T47D (cell line): ENCODE results near the gene ALK.

Experiments
- DNase-seq, 2 experiments: peaks; one replicate each; pipeline versions ENCODE4 v3.0.0 to v3.0.0-alpha.2; 2011 to 2012; ENCODE audit warnings: low read depth in 1 of 2, low spot score in 1 of 2
- JUND ChIP-seq: IDR thresholded peaks from 2 replicates; pipeline ENCODE4 v1.6.1; 2012; ENCODE audit warnings: low read depth
- in situ Hi-C: cut with HindIII; loops from 2 replicates; pipeline ENCODE4 v1.10.0; 2016; ENCODE audit warnings: low sequenced_read_pairs, low pct_unique_long_range_greater_than_20kb

The ALK gene

GRCh38 chr2:29531626-29532025, 389.8 kb downstream of the ALK start:
- no peak for TF ChIP-seq JUND
- DNase-seq, result no peak
- in situ Hi-C loops, result no loop called here

- in situ Hi-C loops, result no loop called here
- no peak for DNase-seq
- TF ChIP-seq JUND, result no peak
Measured at GRCh38 chr2:29530281-29530680, 391.1 kb downstream of the ALK start.

- TF ChIP-seq JUND, result no peak
- in situ Hi-C loops, result no loop called here
- no peak for DNase-seq
Measured at GRCh38 chr2:29528891-29529520, 392.4 kb downstream of the ALK start.

- in situ Hi-C loops, result no loop called here
- no peak for DNase-seq
- no peak for TF ChIP-seq JUND
Measured at GRCh38 chr2:29528371-29528770, 393.0 kb downstream of the ALK start.

GRCh38 chr2:29527947-29528346, 393.4 kb downstream of the ALK start:
- DNase-seq, result no peak
- in situ Hi-C loops, result no loop called here
- no peak for TF ChIP-seq JUND

- no peak for DNase-seq
- in situ Hi-C loops, result no loop called here
- no peak for TF ChIP-seq JUND
Measured at GRCh38 chr2:29526587-29527586, 394.5 kb downstream of the ALK start.

GRCh38 chr2:29525921-29526320, 395.5 kb downstream of the ALK start:
- TF ChIP-seq JUND, result no peak
- in situ Hi-C loops, result no loop called here
- DNase-seq, result no peak

GRCh38 chr2:29524652-29525051, 396.7 kb downstream of the ALK start:
- TF ChIP-seq JUND, result no peak
- in situ Hi-C loops, result no loop called here
- no peak for DNase-seq

GRCh38 chr2:29522951-29523669, 398.3 kb downstream of the ALK start:
- TF ChIP-seq JUND, result no peak
- no peak for DNase-seq
- in situ Hi-C loops, result no loop called here

- no peak for DNase-seq
- TF ChIP-seq JUND, result no peak
- in situ Hi-C loops, result no loop called here
Measured at GRCh38 chr2:29520001-29520400, 401.4 kb downstream of the ALK start.

- DNase-seq, result no peak
- TF ChIP-seq JUND, result no peak
- in situ Hi-C loops, result no loop called here
Measured at GRCh38 chr2:29519338-29519925, 402.0 kb downstream of the ALK start.

- in situ Hi-C loops, result no loop called here
- no peak for TF ChIP-seq JUND
- DNase-seq, result no peak
Measured at GRCh38 chr2:29518646-29519337, 402.6 kb downstream of the ALK start.
